HG03064 (cell line): ENCODE measurements around the gene AGGF1.
"Not testable (repeated sequence)": the region's sequence is repeated elsewhere in the genome, so short reads cannot be mapped to it uniquely, and the experiment has no call there.

Experiments
- ATAC-seq: cut with Tn5 transposase; IDR thresholded peaks from one replicate; pipeline ENCODE4 v1.9.1; 2021; ENCODE audit warnings: low read depth; ENCODE audit not compliant: unreplicated experiment

AGGF1 gene

GRCh38 chr5:77083088-77083487, 52.9 kb downstream of the AGGF1 start:
- no peak for ATAC-seq

- no peak for ATAC-seq
Observed at GRCh38 chr5:77086368-77086688, 56.1 kb downstream of the AGGF1 start.

- ATAC-seq, result peak; percentile 48
Observed at GRCh38 chr5:77086689-77087483, 56.7 kb downstream of the AGGF1 start, which contains the start of gene ZBED3. Gene ZBED3, minus strand, starts transcription at chr5:77087285. Its CDS starts 9,407 bp downstream, at chr5:77077878.

DNA sequence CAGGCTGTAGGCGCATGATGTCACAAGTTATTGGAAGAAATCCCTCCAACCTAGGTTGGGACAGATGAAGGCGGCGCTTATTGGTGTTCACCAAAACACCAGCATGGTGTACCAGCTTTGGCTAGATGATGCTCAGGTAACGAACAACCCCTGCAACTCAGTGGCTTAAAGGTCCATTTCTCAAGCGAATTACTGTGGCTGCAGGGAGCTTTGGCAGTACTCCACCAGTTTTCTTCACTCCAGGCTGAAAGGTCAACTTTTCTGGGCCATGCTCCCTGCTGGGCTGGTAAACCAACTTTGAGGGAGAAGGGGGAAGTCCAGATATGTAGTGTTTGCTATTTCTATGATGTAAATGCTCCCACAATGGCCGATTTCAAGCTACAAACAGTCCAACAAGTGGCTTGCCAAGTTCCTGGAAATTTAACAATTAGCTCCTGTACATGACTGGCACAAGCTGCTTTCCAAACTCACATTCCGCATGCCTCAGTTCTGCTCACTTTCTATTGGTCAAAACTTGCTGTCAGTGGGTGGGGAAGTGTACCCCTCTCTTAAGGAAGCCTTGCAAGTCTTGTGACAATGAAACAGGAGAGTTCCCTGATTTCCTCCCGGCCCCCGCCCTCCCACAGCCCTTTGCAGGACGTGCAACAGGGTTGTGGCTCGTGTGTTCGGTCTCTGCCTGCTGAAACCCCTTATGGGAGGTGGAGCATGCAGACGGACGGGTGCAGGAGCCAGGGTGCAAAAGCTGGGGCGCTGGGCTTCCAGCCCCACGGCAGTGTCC, 57.5 kb downstream of the AGGF1 start:
- no peak for ATAC-seq

DNA sequence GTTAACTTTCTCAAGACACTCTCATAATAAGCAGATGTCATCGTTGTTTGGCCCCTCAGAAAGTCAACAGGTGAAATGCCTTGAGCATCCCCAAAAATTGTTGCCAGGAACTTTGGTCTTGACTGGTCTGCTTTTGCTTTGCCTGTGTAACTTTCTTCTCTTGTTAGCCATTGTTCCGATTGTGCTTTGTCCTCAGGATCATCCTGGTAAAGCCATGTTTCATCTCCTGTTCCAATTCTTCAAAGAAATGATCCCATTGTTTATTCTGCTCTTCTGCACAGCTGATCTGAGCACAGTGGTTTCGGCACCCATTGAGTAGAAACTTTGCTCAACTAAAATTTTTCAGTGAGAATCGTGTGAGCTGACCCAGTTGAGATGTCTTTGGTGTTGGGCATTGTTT, 65.0 kb downstream of the AGGF1 start:
- no peak for ATAC-seq

DNA sequence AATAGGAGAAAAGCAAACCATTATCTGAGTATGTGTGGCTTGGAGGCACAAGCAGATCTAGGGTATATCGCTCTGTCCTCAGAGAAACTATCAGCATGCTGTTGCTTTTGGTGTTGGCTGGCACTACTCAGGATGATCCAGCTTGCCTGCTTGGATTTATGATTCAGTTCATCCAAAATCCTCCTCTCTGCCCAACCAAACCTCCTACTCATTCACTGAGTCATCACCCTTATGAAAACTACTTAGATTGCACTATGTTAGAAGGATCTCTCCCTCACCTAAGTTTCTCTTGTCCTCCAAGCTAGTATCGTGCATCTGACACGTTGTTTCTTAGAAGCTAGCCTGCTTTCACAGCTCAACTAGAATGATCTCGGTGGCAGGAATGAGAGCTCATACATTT, 71.1 kb downstream of the AGGF1 start:
- no peak for ATAC-seq

- ATAC-seq, result no peak
Observed at GRCh38 chr5:77102549-77102948, 72.3 kb downstream of the AGGF1 start.

- ATAC-seq, result no peak
Observed at GRCh38 chr5:77103457-77103856, 73.3 kb downstream of the AGGF1 start.

GRCh38 chr5:77104813-77105212, 74.6 kb downstream of the AGGF1 start:
- no peak for ATAC-seq

- not testable (repeated sequence) for ATAC-seq
Observed at GRCh38 chr5:77107035-77107434, 76.8 kb downstream of the AGGF1 start.
